HG03354 (cell line): ENCODE data around the gene RASAL1.

Experiments
- ATAC-seq: cut with Tn5 transposase; IDR thresholded peaks from one replicate; pipeline ENCODE4 v1.9.1; 2021; ENCODE audit warnings: mild to moderate bottlenecking; ENCODE audit not compliant: unreplicated experiment, poor library complexity, severe bottlenecking

The RASAL1 gene

GRCh38 chr12:113050795-113051194 is 84.8 kb downstream of the RASAL1 start:
- ATAC-seq, result peak; percentile 48

- ATAC-seq, result peak; percentile 41
These were observed 85.4 kb downstream of the RASAL1 start for GRCh38 chr12:113049976-113050742.
